GM23338 (cell line): ENCODE results near the gene BARX2. TPM values are rescaled to one million over a fixed set of nuclear protein-coding genes. Genes with fewer than 3 reads are reported as not detected.

Experiments
- ATAC-seq: fragments of 200-7000 bp; cut with Tn5 transposase; 3 replicates; pipeline ENCODE4 v1.9.1; 2020
- DNase-seq: peaks from one replicate; pipeline ENCODE4 v3.0.0-alpha.2; 2015; ENCODE audit warnings: low spot score
- H2AFZ ChIP-seq: fragments of 200-600 bp; sonication (generic); 2 replicates; pipeline ENCODE4 v1.8.0; 2016; ENCODE audit warnings: antibody characterized with exemption, mild to moderate bottlenecking, moderate library complexity
- H3F3A ChIP-seq: fragments of 200-600 bp; sonication (generic); replicated peaks from 2 replicates; pipeline ENCODE4 v1.8.0; 2017; ENCODE audit warnings: antibody characterized with exemption, mixed run types, low read depth
- H3K27ac ChIP-seq: fragments of 200-600 bp; sonication (generic); 2 replicates; pipeline ENCODE4 v1.6.1; 2016; ENCODE audit warnings: low read depth
- H3K27me3 ChIP-seq: fragments of 200-600 bp; sonication (generic); 2 replicates; pipeline ENCODE4 v1.8.0; 2016; ENCODE audit warnings: mild to moderate bottlenecking, mixed run types, moderate library complexity; ENCODE audit not compliant: insufficient read depth
- H3K36me3 ChIP-seq: fragments of 200-600 bp; sonication (generic); 2 replicates; pipeline ENCODE4 v1.8.0; 2016; ENCODE audit warnings: mild to moderate bottlenecking; ENCODE audit not compliant: insufficient read depth
- H3K4me1 ChIP-seq: fragments of 200-600 bp; sonication (generic); 2 replicates; pipeline ENCODE4 v1.8.0; 2016; ENCODE audit warnings: mild to moderate bottlenecking, moderate library complexity; ENCODE audit not compliant: insufficient read depth
- H3K4me2 ChIP-seq: fragments of 200-600 bp; sonication (generic); 2 replicates; pipeline ENCODE4 v1.7.1; 2017; ENCODE audit warnings: mixed run types
- H3K4me3 ChIP-seq: fragments of 200-600 bp; sonication (generic); 2 replicates; pipeline ENCODE4 v1.6.1; 2016; ENCODE audit warnings: mixed run types
- H3K79me2 ChIP-seq: fragments of 200-600 bp; sonication (generic); replicated peaks from 2 replicates; pipeline ENCODE4 v1.8.0; 2017; ENCODE audit warnings: mild to moderate bottlenecking; ENCODE audit not compliant: insufficient read depth
- H3K9me2 ChIP-seq: fragments of 200-600 bp; sonication (generic); 2 replicates; pipeline ENCODE4 v1.8.0; 2017; ENCODE audit not compliant: insufficient read depth
- H4K20me1 ChIP-seq: fragments of 200-600 bp; sonication (generic); replicated peaks from 2 replicates; pipeline ENCODE4 v1.8.0; 2017; ENCODE audit warnings: mild to moderate bottlenecking; ENCODE audit not compliant: insufficient read depth
- H3K27ac Mint-ChIP-seq: 2 replicates; pipeline ENCODE4 v1.8.0; 2020; ENCODE audit warnings: inconsistent platforms, mild to moderate bottlenecking, moderate library complexity, mixed read lengths
- H3K27me3 Mint-ChIP-seq: 3 replicates; pipeline ENCODE4 v1.8.0; 2022; ENCODE audit warnings: low read depth, mild to moderate bottlenecking, moderate library complexity, mixed read lengths, inconsistent platforms; ENCODE audit not compliant: insufficient read depth, poor library complexity
- H3K36me3 Mint-ChIP-seq: 3 replicates; pipeline ENCODE4 v1.8.0; 2021; ENCODE audit warnings: low read depth, mild to moderate bottlenecking, inconsistent platforms, moderate library complexity, mixed read lengths
- H3K4me1 Mint-ChIP-seq: 3 replicates; pipeline ENCODE4 v1.8.0; 2020; ENCODE audit warnings: mild to moderate bottlenecking, inconsistent platforms, mixed read lengths
- H3K4me3 Mint-ChIP-seq: 3 replicates; pipeline ENCODE4 v1.8.0; 2021; ENCODE audit warnings: moderate library complexity, mild to moderate bottlenecking, inconsistent platforms, mixed read lengths
- H3K9me3 Mint-ChIP-seq: 3 replicates; pipeline ENCODE4 v1.8.0; 2020; ENCODE audit warnings: moderate library complexity, mild to moderate bottlenecking, inconsistent platforms, mixed read lengths
- CREB1 ChIP-seq: fragments of 250-450 bp; sonication (Bioruptor Pico); IDR thresholded peaks from 2 replicates; pipeline ENCODE4 v1.5.0; 2020; ENCODE audit warnings: low read depth, mild to moderate bottlenecking, moderate library complexity
- CTCF ChIP-seq, 2 experiments: fragments of 200-600 bp in 1 of 2; sonication (generic) in 1 of 2; conservative IDR thresholded peaks; 2 replicates each; pipeline versions ENCODE4 v1.5.1 to v1.6.1; 2016 to 2017; ENCODE audit warnings: antibody characterized with exemption in 2 of 2, low read depth in 2 of 2, mild to moderate bottlenecking in 2 of 2, moderate library complexity in 1 of 2
- ETS1 ChIP-seq: IDR thresholded peaks from 2 replicates; pipeline ENCODE4 v1.6.1; 2016; ENCODE audit warnings: antibody characterized with exemption
- EZH2 ChIP-seq: fragments of 200-600 bp; sonication (generic); IDR thresholded peaks from one replicate; pipeline ENCODE4 v1.8.0; 2017; ENCODE audit warnings: antibody characterized with exemption, mild to moderate bottlenecking, low read depth; ENCODE audit not compliant: unreplicated experiment
- EZH2phosphoT487 ChIP-seq: fragments of 200-600 bp; sonication (generic); IDR thresholded peaks from one replicate; pipeline ENCODE4 v1.8.1; 2018; ENCODE audit warnings: antibody characterized with exemption; ENCODE audit not compliant: unreplicated experiment
- JUNB ChIP-seq: IDR thresholded peaks from one replicate; pipeline ENCODE4 v1.6.1; 2016; ENCODE audit warnings: antibody characterized with exemption; ENCODE audit not compliant: unreplicated experiment
- POLR2AphosphoS5 ChIP-seq: IDR thresholded peaks from 2 replicates; pipeline ENCODE4 v1.6.1; 2016; ENCODE audit warnings: antibody characterized with exemption, low read depth
- REST ChIP-seq: IDR thresholded peaks from one replicate; pipeline ENCODE4 v1.6.1; 2018; ENCODE audit warnings: antibody characterized with exemption; ENCODE audit not compliant: unreplicated experiment
- STAT1 ChIP-seq: IDR thresholded peaks from one replicate; pipeline ENCODE4 v1.6.1; 2016; ENCODE audit warnings: antibody characterized with exemption; ENCODE audit not compliant: unreplicated experiment
- ZNF114 ChIP-seq: fragments of 250-450 bp; sonication (Bioruptor Pico); IDR thresholded peaks from 2 replicates; pipeline ENCODE4 v1.5.0; 2020; ENCODE audit warnings: mild to moderate bottlenecking, moderate library complexity
- ZNF331 ChIP-seq: fragments of 250-450 bp; sonication (Bioruptor Pico); IDR thresholded peaks from 2 replicates; pipeline ENCODE4 v1.5.0; 2020; ENCODE audit warnings: low read depth, mild to moderate bottlenecking, moderate library complexity
- polyA plus RNA-seq: library from polyadenylated mRNA; unstranded; fragments of >200 nt; fragmentation: Nextera tagmentation; extraction: Ambion mirVana; gene quantifications from 2 replicates; pipeline ENCODE4 v1.2.1, GENCODE V29; 2016
- total RNA-seq: library from RNA; depleted of rRNA; stranded (reverse); fragments of >200 nt; shearing (Covaris generic); gene quantifications from 2 replicates; pipeline ENCODE4 v1.2.3, GENCODE V29; 2014

The BARX2 gene
- total and polyA plus RNA-seq, 2 experiments from 2014 or later = not detected

GRCh38 chr11:129447654-129448239, 72.1 kb downstream of the BARX2 start:
- Histone ChIP-seq H3K4me1 (peaks cover 6% of the 10 kb centered on the region; the same call in 1 of the 2 replicates), H3F3A (no peaks in the 10 kb centered on the region), H3K27ac (no peak overlapping the region), H4K20me1 (no peaks in the 10 kb centered on the region), H3K4me2 (no peak overlapping the region), H2AFZ (no peak overlapping the region; the same call in 1 of the 2 replicates), H3K4me3 (no peak overlapping the region), H3K79me2 (no peaks in the 10 kb centered on the region), H3K27me3 (no peaks in the 10 kb centered on the region), H3K36me3 (no peaks in the 10 kb centered on the region), H3K9me2 (0 out of 2 replicates have a peak, but pooled peaks cover 4% of the 10 kb centered on the region)
- Mint-ChIP-seq H3K9me3 (peaks cover 9% of the 10 kb centered on the region; the same call in 1 of the 3 replicates), H3K4me1 (peaks cover 8% of the 10 kb centered on the region; the same call in 2 of the 3 replicates), H3K4me3 (no peak overlapping the region), H3K27me3 (peaks cover 3% of the 10 kb centered on the region), H3K27ac (no peak overlapping the region), H3K36me3 (no peaks in the 10 kb centered on the region)
- DNase-seq (no peak), ATAC-seq (no peak)
- TF ChIP-seq EZH2 (no peak), REST (no peak), CTCF (conservative IDR thresholded peaks at IDR 0.05; ENCODE audit: low read depth in 2 of 2) (no peak), EZH2phosphoT487 (no peak), ZNF114 (CRISPR knock-in tag) (no peak), ZNF331 (CRISPR knock-in tag) (no peak), CREB1 (CRISPR knock-in tag) (no peak), POLR2AphosphoS5 (no peak), STAT1 (no peak), JUNB (no peak), ETS1 (no peak)
